ENCODE results near the gene ATP2B2.

GRCh38 chr3:10322352-10322710, 183.1 kb downstream of the ATP2B2 start:
- no peak for TF ChIP-seq EZH2 (IDR thresholded peaks at IDR 0.05; ENCODE audit: borderline replicate concordance)
- peak; percentile 11 for TF ChIP-seq CTCF (IDR thresholded peaks at IDR 0.05; ENCODE audit: poor library complexity)
